Omental fat pad (tissue), 4 donors: ENCODE measurements around the gene CNTNAP2. TPM values are rescaled to one million over a fixed set of nuclear protein-coding genes. Genes with fewer than 3 reads are reported as not detected.

Experiments used
- ATAC-seq: fragments of 150-250 bp; one replicate; pipeline ENCODE4 v1.9.1; 2016; ENCODE audit warnings: mild to moderate bottlenecking, moderate library complexity; ENCODE audit not compliant: low FRiP score
- DNase-seq: peaks from one replicate; pipeline ENCODE4 v3.0.0-alpha.2; 2019; ENCODE audit warnings: low spot score
- CTCF ChIP-seq, 3 donors: fragments of 450-650 bp; IDR thresholded peaks; one replicate each; pipeline ENCODE4 v1.5.1; 2016 to 2017; ENCODE audit warnings: antibody characterized with exemption in 3 of 3, mild to moderate bottlenecking in 3 of 3, moderate library complexity in 2 of 3
- total RNA-seq, 4 donors: library from RNA; depleted of rRNA; stranded (reverse); fragments of >200 nt; gene quantifications; one replicate each; pipeline ENCODE4 v1.1.0, GENCODE V29; 2016

CNTNAP2 gene
- total RNA-seq, 4 donors from 2014 or later: 0.38 to 1.5 (median 1.1) TPM; not detected in 1

GRCh38 chr7:148332191-148333186 lies 2215.9 kb downstream of the CNTNAP2 start:
- TF ChIP-seq CTCF (IDR thresholded peaks at IDR 0.05): no peak
- ATAC-seq (no peak), DNase-seq (no peak)

GRCh38 chr7:148334441-148334956 lies 2217.9 kb downstream of the CNTNAP2 start:
- no peak for DNase-seq
- no peak for ATAC-seq
- TF ChIP-seq CTCF (IDR thresholded peaks at IDR 0.05): no peak

- no peak for TF ChIP-seq CTCF (IDR thresholded peaks at IDR 0.05)
- no peak for ATAC-seq
- no peak for DNase-seq
These were observed 2218.5 kb downstream of the CNTNAP2 start for GRCh38 chr7:148334959-148335577.

- ATAC-seq (no peak), DNase-seq (no peak)
- no peak for TF ChIP-seq CTCF (IDR thresholded peaks at IDR 0.05)
These were observed 2219.2 kb downstream of the CNTNAP2 start for GRCh38 chr7:148335790-148336189.

GRCh38 chr7:148336411-148336810 lies 2219.8 kb downstream of the CNTNAP2 start:
- no peak for TF ChIP-seq CTCF (IDR thresholded peaks at IDR 0.05)
- no peak for ATAC-seq
- DNase-seq: no peak

- DNase-seq: no peak
- no peak for TF ChIP-seq CTCF (IDR thresholded peaks at IDR 0.05)
- ATAC-seq: no peak
These were observed 2220.8 kb downstream of the CNTNAP2 start for GRCh38 chr7:148337246-148337965.
